HepG2 (cell line): ENCODE data around the gene RNF13. TPM values are rescaled to one million over a fixed set of nuclear protein-coding genes. Genes with fewer than 3 reads are reported as not detected.

Source experiments
- ATAC-seq: fragments of 200-7000 bp; cut with Tn5 transposase; 3 replicates; pipeline ENCODE4 v1.9.1; 2020; ENCODE audit warnings: mild to moderate bottlenecking, moderate library complexity
- BruUV-seq: library from RNA; stranded (reverse); fragments of 400-500 nt; replicated peaks from 2 replicates; lab custom pipeline; 2021; lab: Mats Ljungman, UMichigan
- CTCF ChIA-PET: fragments of 300-600 bp; formaldehyde crosslinking; extraction: SDS; loops from one replicate; lab custom pipeline; 2021; ENCODE audit warnings: low total read pairs, inconsistent platforms, low intra/inter-chr PET ratio; lab: Yijun Ruan, JAX
- POLR2A ChIA-PET: fragments of 350-600 bp; sonication (Branson Sonifier 250); formaldehyde crosslinking; loops from one replicate; lab custom pipeline; 2020; ENCODE audit warnings: antibody characterized with exemption, inconsistent platforms; lab: Yijun Ruan, JAX
- DNase-seq: peaks from one replicate; pipeline ENCODE4 v3.0.0-alpha.2; 2015; ENCODE audit warnings: low spot score
- FAIRE-seq: peaks from 3 replicates; lab custom pipeline; 2011; peaks lifted over from hg19 to GRCh38; lab: Jason Lieb, UNC
- H2AFZ ChIP-seq: one replicate; pipeline ENCODE4 v1.6.1; 2011; ENCODE audit warnings: low read length, inconsistent platforms
- H3K27ac ChIP-seq: fragments of 300-600 bp; 3 replicates; pipeline ENCODE4 v1.8.0; 2011; ENCODE audit warnings: mixed run types, mild to moderate bottlenecking, mixed read lengths, low read length, inconsistent platforms; ENCODE audit not compliant: insufficient read depth; ENCODE audit errors: extremely low read length
- H3K27me3 ChIP-seq, 2 experiments: fragments of 200-600 bp in 1 of 2; 2 replicates in 1 of 2; 3 replicates in 1 of 2; pipeline versions ENCODE4 v1.6.0 to v1.8.0; 2011; ENCODE audit warnings: low read length in 2 of 2, mild to moderate bottlenecking in 2 of 2, moderate library complexity in 2 of 2, inconsistent platforms in 1 of 2; ENCODE audit not compliant: insufficient read depth in 2 of 2, control insufficient read depth in 1 of 2
- H3K36me3 ChIP-seq, 2 experiments: fragments of 200-600 bp in 1 of 2; replicated peaks in 1 of 2; 2 replicates in 1 of 2; 3 replicates in 1 of 2; pipeline versions ENCODE4 v1.5.1 to v1.8.0; 2011; ENCODE audit warnings: low read length in 2 of 2, inconsistent platforms in 1 of 2; ENCODE audit not compliant: insufficient read depth in 2 of 2, control insufficient read depth in 1 of 2
- H3K4me1 ChIP-seq: 2 replicates; pipeline ENCODE4 v1.5.1; 2012; ENCODE audit warnings: low read length, inconsistent platforms; ENCODE audit not compliant: insufficient read depth
- H3K4me2 ChIP-seq: 2 replicates; pipeline ENCODE4 v1.6.0; 2011; ENCODE audit warnings: low read depth, low read length, inconsistent platforms
- H3K4me3 ChIP-seq, 3 experiments: fragments of 200-600 bp in 1 of 3; sonication (generic), shearing (Covaris generic) in 1 of 3; replicated peaks in 1 of 3; 2 replicates each; pipeline ENCODE4 v1.5.1; 2011 to 2016; ENCODE audit warnings: low read length in 3 of 3, inconsistent platforms in 2 of 3, low read depth in 2 of 3, mild to moderate bottlenecking in 2 of 3, control low read depth in 1 of 3, mixed read lengths in 1 of 3; ENCODE audit not compliant: insufficient read depth in 1 of 3
- H3K79me2 ChIP-seq: one replicate; pipeline ENCODE4 v1.6.1; 2011; ENCODE audit warnings: low read length, inconsistent platforms; ENCODE audit not compliant: insufficient read depth
- H3K9ac ChIP-seq: 2 replicates; pipeline ENCODE4 v1.6.0; 2011; ENCODE audit warnings: mild to moderate bottlenecking, low read depth, low read length, inconsistent platforms; ENCODE audit not compliant: insufficient read depth
- H3K9me3 ChIP-seq: 2 replicates; pipeline ENCODE4 v1.5.1; 2012; ENCODE audit warnings: mild to moderate bottlenecking, low read length
- H4K20me1 ChIP-seq: 2 replicates; pipeline ENCODE4 v1.6.0; 2011; ENCODE audit warnings: inconsistent platforms, mild to moderate bottlenecking, low read length, moderate library complexity; ENCODE audit not compliant: insufficient read depth
- AKAP8 ChIP-seq: sonication (generic); formaldehyde crosslinking; IDR thresholded peaks from 2 replicates; pipeline ENCODE4 v1.5.1; 2020; ENCODE audit warnings: mild to moderate bottlenecking, missing genetic modification reagents
- ARID2 ChIP-seq: sonication (generic); formaldehyde crosslinking; IDR thresholded peaks from 2 replicates; pipeline ENCODE4 v1.8.1; 2022; ENCODE audit warnings: mild to moderate bottlenecking, missing genetic modification reagents, borderline replicate concordance
- CREB3 ChIP-seq: sonication (generic); formaldehyde crosslinking; IDR thresholded peaks from 2 replicates; pipeline ENCODE4 v1.5.0; 2020; ENCODE audit warnings: missing genetic modification reagents
- DR1 ChIP-seq: sonication (generic); formaldehyde crosslinking; IDR thresholded peaks from 2 replicates; pipeline ENCODE4 v1.8.0; 2021; ENCODE audit warnings: mild to moderate bottlenecking, missing genetic modification reagents, inconsistent platforms
- GFI1 ChIP-seq: sonication (generic); formaldehyde crosslinking; IDR thresholded peaks from 2 replicates; pipeline ENCODE4 v1.5.0; 2020; ENCODE audit warnings: missing genetic modification reagents, mild to moderate bottlenecking, borderline replicate concordance
- MAFF ChIP-seq: IDR thresholded peaks from 2 replicates; pipeline ENCODE4 v1.6.1; 2011; ENCODE audit warnings: low read depth, low read length, improper control_type of control experiment
- MAFK ChIP-seq, 2 experiments: IDR thresholded peaks in 1 of 2; conservative IDR thresholded peaks in 1 of 2; 2 replicates each; pipeline ENCODE4 v1.6.1; 2011; ENCODE audit warnings: improper control_type of control experiment in 2 of 2, low read length in 2 of 2
- SIN3A ChIP-seq: IDR thresholded peaks from 2 replicates; pipeline ENCODE4 v1.6.1; 2011; ENCODE audit warnings: low read depth, mild to moderate bottlenecking, control low read depth, low read length, borderline replicate concordance
- ZBTB7B ChIP-seq: sonication (generic); formaldehyde crosslinking; IDR thresholded peaks from 2 replicates; pipeline ENCODE4 v1.4.0; 2020; ENCODE audit warnings: missing genetic modification reagents
- ZNF460 ChIP-seq: sonication (generic); formaldehyde crosslinking; IDR thresholded peaks from 2 replicates; pipeline ENCODE4 v1.5.1; 2020; ENCODE audit warnings: missing genetic modification reagents, mild to moderate bottlenecking, borderline replicate concordance
- ZNF776 ChIP-seq: sonication (generic); formaldehyde crosslinking; IDR thresholded peaks from 2 replicates; pipeline ENCODE4 v1.4.0; 2020; ENCODE audit warnings: mild to moderate bottlenecking, missing genetic modification reagents
- ZSCAN31 ChIP-seq: sonication (generic); formaldehyde crosslinking; IDR thresholded peaks from 2 replicates; pipeline ENCODE4 v1.5.0; 2020; ENCODE audit warnings: low read depth, mild to moderate bottlenecking, missing genetic modification reagents
- WGBS: methylation state at CpG from one replicate; pipeline ENCODE4 v1.1.6; 2017; ENCODE audit warnings: low lambda C conversion rate; 5-methylcytosine and 5-hydroxymethylcytosine counted together
- in situ Hi-C: cut with HindIII; loops from 2 replicates; pipeline ENCODE4 v1.10.0; 2017; ENCODE audit warnings: low pct_unique_long_range_greater_than_20kb; ENCODE audit not compliant: extremely low pct_ligation_motif_present
- intact Hi-C: fragments of 100-400 bp; cut with micrococcal nuclease; formaldehyde crosslinking; loops from one replicate; pipeline ENCODE4 v1.10.0; 2022; ENCODE audit not compliant: unreplicated experiment
- polyA plus RNA-seq, 8 experiments: library from polyadenylated mRNA; depleted of rRNA in 3 of 8; stranded (reverse) in 7 of 8; unstranded in 1 of 8; fragments of >200 nt; fragmentation: Illumina TruSeq in 4 of 8; extraction: Trizol in 4 of 8; gene quantifications; 2 replicates each; pipeline versions ENCODE4 v1.2.1 to v1.2.3, GENCODE V29; 2011 to 2016; ENCODE audit warnings: low read depth in 4 of 8, missing spikeins in 1 of 8, mixed read lengths in 1 of 8; ENCODE audit not compliant: insufficient read depth in 1 of 8
- total RNA-seq, 5 experiments: library from RNA; depleted of rRNA; stranded (reverse); fragments of >200 nt; fragmentation: Illumina TruSeq; extraction: Trizol; gene quantifications; 2 replicates each; pipeline ENCODE4 v1.2.3, GENCODE V29; 2016; ENCODE audit warnings: low read depth in 1 of 5

Gene RNF13
- total and polyA plus RNA-seq, 2 of the 13 experiments (the other 11 are each of a cell fraction or from before 2014, with no cell fraction given) = 39.8 to 46.0 TPM

- TF ChIP-seq GFI1 (CRISPR knock-in tag) = no peak
- TF ChIP-seq ARID2 (CRISPR knock-in tag) = no peak
- no peak for TF ChIP-seq ZSCAN31 (CRISPR knock-in tag)
Measured at GRCh38 chr3:150000641-150001040, 187.6 kb downstream of the RNF13 start (continued).

DNA sequence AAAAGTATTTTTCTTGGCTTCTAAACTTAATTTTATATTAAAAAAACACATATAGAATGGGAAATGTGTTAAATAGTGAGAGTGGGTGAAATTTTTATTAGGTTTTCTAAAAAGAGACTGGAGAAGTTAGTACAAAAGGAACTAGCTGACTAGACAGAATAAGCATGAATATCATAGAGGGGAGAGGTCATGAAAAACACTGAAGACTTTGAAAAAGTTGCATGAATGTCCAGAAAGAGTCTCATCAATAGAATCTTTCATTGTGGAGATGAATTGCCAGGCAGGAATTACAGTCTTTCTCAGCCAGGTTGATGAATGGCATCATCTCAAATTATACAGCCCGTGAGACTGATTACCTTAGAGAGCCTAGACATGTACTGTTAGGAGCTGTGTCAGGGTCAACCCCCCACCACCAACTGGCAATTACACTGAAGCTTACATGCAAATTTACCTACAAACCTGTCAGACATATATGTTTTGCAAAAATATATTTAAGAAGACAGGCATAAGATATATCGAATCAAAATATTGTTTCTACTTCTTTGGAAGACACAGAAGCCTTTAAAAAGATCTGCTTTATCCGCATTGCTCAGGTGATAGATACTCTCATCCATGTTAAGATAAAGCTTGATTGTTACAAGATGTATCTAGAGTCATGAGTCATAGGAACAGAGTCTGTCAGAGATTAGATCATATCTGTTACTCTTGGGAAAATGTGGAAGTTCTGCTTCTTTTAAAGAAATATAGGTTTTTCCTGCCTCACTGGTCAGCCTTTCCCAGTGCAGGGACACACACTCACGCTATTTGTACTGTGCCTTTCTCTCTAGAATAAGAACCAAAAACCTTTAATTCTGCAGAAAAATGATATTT lies 192.5 kb downstream of the RNF13 start:
- TF ChIP-seq ZNF460 (no peak), SIN3A (no peak), CREB3 (CRISPR knock-in tag) (no peak), MAFK (conservative IDR thresholded peaks at IDR 0.05 in 1 of 2, IDR thresholded peaks at IDR 0.05 in 1 of 2; ENCODE audit: low read length in 2 of 2) (peak; percentile 48 to 76; a peak in 2 of 4 replicates), AKAP8 (no peak), ZNF776 (CRISPR knock-in tag) (no peak), MAFF (peak; percentile 64), DR1 (no peak), ZBTB7B (no peak)
- TF ChIP-seq, all 625 proteins: peak for 2
- H3K9ac ChIP-seq = no peak overlapping the region
- DNase-seq (no peak), ATAC-seq (no peak), FAIRE-seq (no peak)
- POLR2A ChIA-PET = no interaction called here
- no peak overlapping the region for H3K4me2 ChIP-seq
- no TSS peak for BruUV-seq
- no peaks in the 10 kb centered on the region for H3K9me3 ChIP-seq
- no peaks in the 10 kb centered on the region for H3K4me1 ChIP-seq
- 0 out of 5 replicates have a peak, but pooled peaks cover 0 to 2% of the 10 kb centered on the region in 2 experiments for H3K27me3 ChIP-seq
- CTCF ChIA-PET = no interaction called here
- intact Hi-C loops = no loop called here
- no peaks in the 10 kb centered on the region for H3K79me2 ChIP-seq
- H4K20me1 ChIP-seq = no peaks in the 10 kb centered on the region
- in situ Hi-C loops = no loop called here
- no peak overlapping the region for H2AFZ ChIP-seq
- no peak overlapping the region for H3K27ac ChIP-seq
- H3K36me3 ChIP-seq = no peaks in the 10 kb centered on the region
- H3K4me3 ChIP-seq = no peak overlapping the region
- 4% methylated on average over 4 of the region's 4 CpGs for WGBS
